Breast epithelium (tissue), 3 donors: ENCODE data around the gene ALG8.

Experiments used
- POLR2A ChIP-seq: fragments of 450-650 bp; IDR thresholded peaks from one replicate; pipeline ENCODE4 v1.6.1; 2016; ENCODE audit warnings: antibody characterized with exemption, mild to moderate bottlenecking, moderate library complexity
- POLR2AphosphoS5 ChIP-seq, 3 donors: sonication (generic); formaldehyde crosslinking; IDR thresholded peaks; one replicate each; pipeline ENCODE4 v1.6.1; 2017; ENCODE audit warnings: antibody characterized with exemption in 3 of 3
- TF ChIP-seq, protein P1 (sequence below), 3 donors: fragments of 450-650 bp; IDR thresholded peaks; one replicate each; pipeline ENCODE4 v1.5.1; 2016 to 2017; ENCODE audit warnings: antibody characterized with exemption in 3 of 3, mild to moderate bottlenecking in 3 of 3, moderate library complexity in 3 of 3

- TF ChIP-seq POLR2A = no peak
- TF ChIP-seq, protein P1, sequence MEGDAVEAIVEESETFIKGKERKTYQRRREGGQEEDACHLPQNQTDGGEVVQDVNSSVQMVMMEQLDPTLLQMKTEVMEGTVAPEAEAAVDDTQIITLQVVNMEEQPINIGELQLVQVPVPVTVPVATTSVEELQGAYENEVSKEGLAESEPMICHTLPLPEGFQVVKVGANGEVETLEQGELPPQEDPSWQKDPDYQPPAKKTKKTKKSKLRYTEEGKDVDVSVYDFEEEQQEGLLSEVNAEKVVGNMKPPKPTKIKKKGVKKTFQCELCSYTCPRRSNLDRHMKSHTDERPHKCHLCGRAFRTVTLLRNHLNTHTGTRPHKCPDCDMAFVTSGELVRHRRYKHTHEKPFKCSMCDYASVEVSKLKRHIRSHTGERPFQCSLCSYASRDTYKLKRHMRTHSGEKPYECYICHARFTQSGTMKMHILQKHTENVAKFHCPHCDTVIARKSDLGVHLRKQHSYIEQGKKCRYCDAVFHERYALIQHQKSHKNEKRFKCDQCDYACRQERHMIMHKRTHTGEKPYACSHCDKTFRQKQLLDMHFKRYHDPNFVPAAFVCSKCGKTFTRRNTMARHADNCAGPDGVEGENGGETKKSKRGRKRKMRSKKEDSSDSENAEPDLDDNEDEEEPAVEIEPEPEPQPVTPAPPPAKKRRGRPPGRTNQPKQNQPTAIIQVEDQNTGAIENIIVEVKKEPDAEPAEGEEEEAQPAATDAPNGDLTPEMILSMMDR (IDR thresholded peaks at IDR 0.05) = no peak
- TF ChIP-seq POLR2AphosphoS5 (IDR thresholded peaks at IDR 0.05) = no peak
Observed at GRCh38 chr11:78158987-78159652, 19.7 kb upstream of the ALG8 start.
